ENCODE data around the gene SPOP.

DNA sequence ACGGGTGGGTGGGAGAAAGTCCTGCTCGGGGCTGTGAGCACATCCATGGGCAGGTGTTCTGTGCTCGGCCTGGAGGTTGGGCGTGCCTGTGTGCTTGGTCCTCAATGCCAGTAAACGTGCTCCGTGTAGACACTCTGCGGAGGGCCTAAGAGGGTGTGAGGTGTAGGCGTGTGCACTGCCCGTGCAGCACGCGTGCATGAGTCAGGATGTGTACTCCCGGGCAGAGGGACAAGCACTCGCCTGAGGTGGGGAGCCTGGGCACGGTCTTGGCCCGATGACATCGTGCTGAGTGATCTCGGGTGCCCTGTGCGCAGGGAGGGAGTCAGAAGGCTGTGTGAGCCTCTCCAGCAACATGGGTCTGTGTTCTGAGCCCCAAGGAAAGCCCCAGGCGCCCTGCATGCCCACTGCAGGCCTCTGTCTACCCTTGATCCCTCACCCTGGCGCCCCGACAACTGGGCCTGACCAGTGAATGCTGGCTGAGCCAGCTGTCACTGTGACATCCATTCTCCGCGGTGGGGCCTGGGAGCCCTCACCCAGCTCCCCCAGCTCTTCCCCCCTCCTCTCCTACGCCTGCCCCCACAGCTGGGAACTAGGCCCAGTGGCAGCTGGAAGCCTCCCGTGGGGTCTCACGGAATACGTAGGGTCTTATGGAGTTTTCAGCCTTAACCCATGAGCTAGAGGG, 125.7 kb downstream of the SPOP start:
- no peak for TF ChIP-seq POLR2A (IDR thresholded peaks at IDR 0.05)
- no peak for TF ChIP-seq CTCF (IDR thresholded peaks at IDR 0.05)
